PC-9 (cell line): ENCODE measurements around the gene ITCH.

Experiments
- CTCF ChIP-seq: fragments of 200-600 bp; sonication (generic); conservative IDR thresholded peaks from 2 replicates; pipeline ENCODE4 v1.6.1; 2017; ENCODE audit warnings: mixed run types, antibody characterized with exemption, mild to moderate bottlenecking, moderate library complexity
- EZH2 ChIP-seq: fragments of 200-600 bp; sonication (generic); IDR thresholded peaks from 2 replicates; pipeline ENCODE4 v1.8.0; 2017; ENCODE audit warnings: antibody characterized with exemption, low read depth

GRCh38 chr20:34426026-34426425 lies 63.0 kb downstream of the ITCH start:
- no peak for TF ChIP-seq CTCF
- TF ChIP-seq EZH2 = no peak
